Measurements from ENCODE around the gene TENT4A.

DNA sequence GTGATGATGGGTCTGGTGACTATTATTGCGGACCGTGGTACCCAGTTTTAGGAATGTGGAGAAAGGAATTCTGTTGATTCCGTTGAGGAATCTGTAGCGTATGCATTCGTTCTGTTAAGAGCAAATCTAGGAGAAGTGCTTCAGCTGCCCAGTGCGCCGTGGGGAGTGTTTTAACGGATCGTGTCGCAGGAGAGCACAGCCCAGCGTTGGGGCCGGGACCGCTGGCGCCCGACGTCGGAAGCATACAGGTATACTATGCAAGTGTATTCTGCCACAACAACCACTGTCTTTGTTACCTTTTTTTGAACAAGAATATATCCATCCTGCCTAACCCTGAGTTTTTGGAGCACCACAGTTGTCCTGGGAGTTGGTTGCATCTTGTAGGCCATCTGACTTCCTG lies 42.7 kb downstream of the TENT4A start:
- TF ChIP-seq, protein P1, sequence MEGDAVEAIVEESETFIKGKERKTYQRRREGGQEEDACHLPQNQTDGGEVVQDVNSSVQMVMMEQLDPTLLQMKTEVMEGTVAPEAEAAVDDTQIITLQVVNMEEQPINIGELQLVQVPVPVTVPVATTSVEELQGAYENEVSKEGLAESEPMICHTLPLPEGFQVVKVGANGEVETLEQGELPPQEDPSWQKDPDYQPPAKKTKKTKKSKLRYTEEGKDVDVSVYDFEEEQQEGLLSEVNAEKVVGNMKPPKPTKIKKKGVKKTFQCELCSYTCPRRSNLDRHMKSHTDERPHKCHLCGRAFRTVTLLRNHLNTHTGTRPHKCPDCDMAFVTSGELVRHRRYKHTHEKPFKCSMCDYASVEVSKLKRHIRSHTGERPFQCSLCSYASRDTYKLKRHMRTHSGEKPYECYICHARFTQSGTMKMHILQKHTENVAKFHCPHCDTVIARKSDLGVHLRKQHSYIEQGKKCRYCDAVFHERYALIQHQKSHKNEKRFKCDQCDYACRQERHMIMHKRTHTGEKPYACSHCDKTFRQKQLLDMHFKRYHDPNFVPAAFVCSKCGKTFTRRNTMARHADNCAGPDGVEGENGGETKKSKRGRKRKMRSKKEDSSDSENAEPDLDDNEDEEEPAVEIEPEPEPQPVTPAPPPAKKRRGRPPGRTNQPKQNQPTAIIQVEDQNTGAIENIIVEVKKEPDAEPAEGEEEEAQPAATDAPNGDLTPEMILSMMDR (IDR thresholded peaks at IDR 0.05): no peak
- TF ChIP-seq POLR2AphosphoS5 (IDR thresholded peaks at IDR 0.05; ENCODE audit: low read depth, low read length) (no peak), TCF7L2 (IDR thresholded peaks at IDR 0.05; ENCODE audit: low read depth, low read length) (no peak)
